ENCODE results near the gene SLC9A3.

SLC9A3 gene

GRCh38 chr5:424301-425110 lies 99.7 kb downstream of the SLC9A3 start:
- DNase-seq = no peak

GRCh38 chr5:423626-424261 lies 100.5 kb downstream of the SLC9A3 start:
- no peak for DNase-seq

GRCh38 chr5:423233-423565 lies 101.0 kb downstream of the SLC9A3 start:
- DNase-seq = no peak

GRCh38 chr5:422323-423232 lies 101.7 kb downstream of the SLC9A3 start:
- no peak for DNase-seq

- DNase-seq = no peak
These were observed 102.3 kb downstream of the SLC9A3 start for GRCh38 chr5:421901-422300.

DNA sequence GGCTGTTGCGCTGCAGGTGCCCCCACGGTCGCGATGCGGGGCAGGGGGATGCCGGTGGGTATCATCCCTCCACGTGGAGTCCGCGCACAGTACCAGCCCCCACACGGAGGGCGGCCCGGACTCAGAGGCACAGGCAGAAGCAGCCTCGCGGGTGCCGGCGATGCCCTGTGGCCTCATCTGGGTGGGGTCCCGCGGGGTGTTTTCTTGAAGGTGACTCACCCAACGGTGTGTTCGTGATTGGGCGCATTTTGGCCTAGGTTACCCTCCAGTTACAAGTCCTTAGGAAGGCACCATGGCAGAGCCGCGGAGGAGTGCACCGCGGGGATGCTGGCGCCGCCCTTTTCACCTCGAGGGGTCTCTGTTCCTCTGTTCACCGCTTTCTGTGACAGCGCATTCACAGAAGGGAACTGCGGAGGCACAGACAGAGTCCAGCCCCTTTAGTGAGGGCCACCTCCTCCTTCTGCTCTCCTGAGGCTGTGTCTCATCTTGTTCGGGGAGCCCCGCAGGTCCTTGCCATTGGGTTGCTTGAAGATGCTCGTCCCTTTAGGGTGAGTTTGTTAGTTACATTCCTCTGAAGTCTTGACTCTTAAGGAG lies 102.9 kb downstream of the SLC9A3 start:
- no peak for DNase-seq

DNA sequence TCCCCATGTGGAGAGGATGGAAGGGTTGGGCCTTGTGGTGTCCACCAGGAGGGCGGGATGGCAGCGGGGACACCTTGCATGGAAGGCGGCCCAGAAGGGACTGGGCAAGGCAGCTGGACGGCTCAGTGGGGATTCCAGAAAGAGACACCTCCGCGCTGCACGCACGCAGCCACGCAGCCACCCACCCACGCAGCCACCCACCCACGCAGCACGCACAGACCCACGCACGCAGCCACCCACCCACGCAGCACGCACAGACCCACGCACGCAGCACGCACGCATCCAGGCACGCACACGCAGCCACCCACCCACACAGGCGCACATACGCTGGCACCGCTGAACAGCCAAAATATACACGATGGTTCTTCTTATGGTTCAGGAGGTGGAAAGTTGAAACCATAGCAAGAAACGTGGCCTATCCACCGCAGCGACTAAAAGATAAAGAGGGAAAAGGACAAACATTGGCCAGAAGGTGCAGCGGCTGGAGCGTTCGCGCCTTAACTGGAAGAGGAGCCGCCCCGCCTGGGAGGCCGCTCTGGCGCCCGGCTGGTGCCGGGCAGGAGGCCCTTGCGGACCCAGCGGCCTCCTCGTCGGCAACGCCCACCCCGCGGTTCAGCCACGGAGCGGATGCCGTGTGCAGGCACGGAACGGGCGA lies 103.5 kb downstream of the SLC9A3 start:
- DNase-seq = no peak

Data from GDM1 (cell line).